OCI-LY7 (cell line): ENCODE measurements around the gene CNOT11.

Experiments used
- CTCF ChIP-seq: fragments of 200-600 bp; sonication (generic); conservative IDR thresholded peaks from 2 replicates; pipeline ENCODE4 v1.5.1; 2014; ENCODE audit warnings: mild to moderate bottlenecking, antibody characterized with exemption, low read length, moderate library complexity, mixed read lengths
- EZH2phosphoT487 ChIP-seq: fragments of 200-600 bp; sonication (generic); IDR thresholded peaks from 2 replicates; pipeline ENCODE4 v1.6.1; 2018; ENCODE audit warnings: low read depth, borderline replicate concordance, mild to moderate bottlenecking, mixed run types, antibody characterized with exemption, low read length, moderate library complexity, mixed read lengths

DNA sequence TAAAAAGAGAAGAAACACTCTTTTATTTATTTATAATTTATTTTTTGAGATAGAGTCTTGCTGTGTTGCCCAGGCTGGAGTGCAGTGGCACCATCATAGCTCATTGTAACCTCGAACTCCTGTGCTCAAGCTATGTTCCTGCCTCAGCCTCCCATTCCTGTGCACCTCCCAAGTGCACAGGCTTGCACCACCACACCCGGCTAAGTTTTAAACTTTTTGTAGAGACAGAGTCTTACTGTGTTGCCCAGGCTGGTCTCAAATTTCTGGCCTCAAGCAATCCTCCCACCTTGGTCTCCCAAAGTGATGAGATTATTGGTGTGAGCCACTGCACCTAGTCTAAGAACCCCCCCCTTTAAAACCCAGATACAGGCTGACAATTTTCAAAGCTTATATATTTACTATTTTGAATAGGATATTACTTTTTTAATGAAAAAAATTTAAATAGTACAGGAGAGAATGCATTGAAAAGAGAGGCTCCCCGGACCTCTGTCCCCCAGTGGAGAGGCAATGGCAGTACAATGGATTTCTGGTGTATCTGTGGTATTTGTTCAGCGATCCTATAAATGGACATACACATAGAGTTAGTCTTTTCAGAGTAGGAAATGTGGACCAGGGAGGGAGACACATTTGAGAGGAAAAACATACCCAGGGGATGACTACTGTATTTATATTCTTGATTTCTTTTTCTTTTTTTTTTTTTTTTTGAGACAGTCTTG, 48.1 kb upstream of the CNOT11 start:
- 0 out of 2 replicates have a peak, but pooled peaks have one; percentile 30 for TF ChIP-seq CTCF
- no peak for TF ChIP-seq EZH2phosphoT487
